Activated CD4-positive, alpha-beta T cell treated with anti-CD3 and anti-CD28 coated beads, Interleukin-2, amount 50 U/mL, for 16 hours (primary cell): ENCODE data around the gene FRMD1.

Experiments used
- DNase-seq: peaks from one replicate; pipeline ENCODE4 v3.0.0-alpha.2; 2020

Gene FRMD1

GRCh38 chr6:168078943-168079405 lies at the start of gene FRMD1:
Gene FRMD1, minus strand, starts transcription at chr6:168079212. Its CDS starts 118 bp downstream, at chr6:168079094.
- no peak for DNase-seq

- DNase-seq = no peak
Observed at GRCh38 chr6:168128006-168128630, 49.1 kb upstream of the FRMD1 start.

- DNase-seq = no peak
Observed at GRCh38 chr6:168127384-168127868, 48.4 kb upstream of the FRMD1 start.

- no peak for DNase-seq
Observed at GRCh38 chr6:168126566-168127383, 47.8 kb upstream of the FRMD1 start.

GRCh38 chr6:168125429-168126001 lies 46.5 kb upstream of the FRMD1 start:
- no peak for DNase-seq

- no peak for DNase-seq
Observed at GRCh38 chr6:168124921-168125320, 45.9 kb upstream of the FRMD1 start.

- DNase-seq = no peak
Observed at GRCh38 chr6:168124158-168124557, 45.1 kb upstream of the FRMD1 start.

- DNase-seq = no peak
Observed at GRCh38 chr6:168123165-168123911, 44.3 kb upstream of the FRMD1 start.

- no peak for DNase-seq
Observed at GRCh38 chr6:168122521-168122920, 43.5 kb upstream of the FRMD1 start.

GRCh38 chr6:168122011-168122410 lies 43.0 kb upstream of the FRMD1 start:
- DNase-seq = no peak

- peak; percentile 16 for DNase-seq
Observed at GRCh38 chr6:168121303-168121665, 42.3 kb upstream of the FRMD1 start.

- peak; percentile 58 for DNase-seq
Observed at GRCh38 chr6:168120390-168121302, 41.6 kb upstream of the FRMD1 start.

- DNase-seq = no peak
Observed at GRCh38 chr6:168119539-168119938, 40.5 kb upstream of the FRMD1 start.

- no peak for DNase-seq
Observed at GRCh38 chr6:168118935-168119334, 39.9 kb upstream of the FRMD1 start.

GRCh38 chr6:168117942-168118341 lies 38.9 kb upstream of the FRMD1 start:
- no peak for DNase-seq

- no peak for DNase-seq
Observed at GRCh38 chr6:168116975-168117899, 38.2 kb upstream of the FRMD1 start.

- DNase-seq = no peak
Observed at GRCh38 chr6:168116438-168116974, 37.5 kb upstream of the FRMD1 start.

GRCh38 chr6:168115748-168116437 lies 36.9 kb upstream of the FRMD1 start:
- no peak for DNase-seq

- DNase-seq = no peak
Observed at GRCh38 chr6:168113226-168113625, 34.2 kb upstream of the FRMD1 start.

GRCh38 chr6:168111911-168112310 lies 32.9 kb upstream of the FRMD1 start:
- DNase-seq = no peak
